ENCODE data around the gene PPP2R2B. TPM values are rescaled to one million over a fixed set of nuclear protein-coding genes. Genes with fewer than 3 reads are reported as not detected.

Gene PPP2R2B
- total RNA-seq, 1 experiment from 2014 or later = 20.3 TPM

- Mint-ChIP-seq H3K27ac (no peak overlapping the region), H3K27me3 (ENCODE audit: low read depth) (no peaks in the 10 kb centered on the region), H3K4me1 (no peaks in the 10 kb centered on the region), H3K4me3 (no peak overlapping the region), H3K9me3 (no peaks in the 10 kb centered on the region), H3K36me3 (no peaks in the 10 kb centered on the region)
- TF ChIP-seq FOXP1 (CRISPR knock-in tag; IDR thresholded peaks at IDR 0.05; ENCODE audit: borderline replicate concordance) = no peak
- TF ChIP-seq, protein P1, sequence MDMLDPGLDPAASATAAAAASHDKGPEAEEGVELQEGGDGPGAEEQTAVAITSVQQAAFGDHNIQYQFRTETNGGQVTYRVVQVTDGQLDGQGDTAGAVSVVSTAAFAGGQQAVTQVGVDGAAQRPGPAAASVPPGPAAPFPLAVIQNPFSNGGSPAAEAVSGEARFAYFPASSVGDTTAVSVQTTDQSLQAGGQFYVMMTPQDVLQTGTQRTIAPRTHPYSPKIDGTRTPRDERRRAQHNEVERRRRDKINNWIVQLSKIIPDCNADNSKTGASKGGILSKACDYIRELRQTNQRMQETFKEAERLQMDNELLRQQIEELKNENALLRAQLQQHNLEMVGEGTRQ (CRISPR knock-in tag; IDR thresholded peaks at IDR 0.05) = peak; percentile 71
- TF ChIP-seq, protein P2, sequence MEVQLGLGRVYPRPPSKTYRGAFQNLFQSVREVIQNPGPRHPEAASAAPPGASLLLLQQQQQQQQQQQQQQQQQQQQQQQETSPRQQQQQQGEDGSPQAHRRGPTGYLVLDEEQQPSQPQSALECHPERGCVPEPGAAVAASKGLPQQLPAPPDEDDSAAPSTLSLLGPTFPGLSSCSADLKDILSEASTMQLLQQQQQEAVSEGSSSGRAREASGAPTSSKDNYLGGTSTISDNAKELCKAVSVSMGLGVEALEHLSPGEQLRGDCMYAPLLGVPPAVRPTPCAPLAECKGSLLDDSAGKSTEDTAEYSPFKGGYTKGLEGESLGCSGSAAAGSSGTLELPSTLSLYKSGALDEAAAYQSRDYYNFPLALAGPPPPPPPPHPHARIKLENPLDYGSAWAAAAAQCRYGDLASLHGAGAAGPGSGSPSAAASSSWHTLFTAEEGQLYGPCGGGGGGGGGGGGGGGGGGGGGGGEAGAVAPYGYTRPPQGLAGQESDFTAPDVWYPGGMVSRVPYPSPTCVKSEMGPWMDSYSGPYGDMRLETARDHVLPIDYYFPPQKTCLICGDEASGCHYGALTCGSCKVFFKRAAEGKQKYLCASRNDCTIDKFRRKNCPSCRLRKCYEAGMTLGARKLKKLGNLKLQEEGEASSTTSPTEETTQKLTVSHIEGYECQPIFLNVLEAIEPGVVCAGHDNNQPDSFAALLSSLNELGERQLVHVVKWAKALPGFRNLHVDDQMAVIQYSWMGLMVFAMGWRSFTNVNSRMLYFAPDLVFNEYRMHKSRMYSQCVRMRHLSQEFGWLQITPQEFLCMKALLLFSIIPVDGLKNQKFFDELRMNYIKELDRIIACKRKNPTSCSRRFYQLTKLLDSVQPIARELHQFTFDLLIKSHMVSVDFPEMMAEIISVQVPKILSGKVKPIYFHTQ (CRISPR knock-in tag; IDR thresholded peaks at IDR 0.05) = no peak
- TF ChIP-seq, protein P3, sequence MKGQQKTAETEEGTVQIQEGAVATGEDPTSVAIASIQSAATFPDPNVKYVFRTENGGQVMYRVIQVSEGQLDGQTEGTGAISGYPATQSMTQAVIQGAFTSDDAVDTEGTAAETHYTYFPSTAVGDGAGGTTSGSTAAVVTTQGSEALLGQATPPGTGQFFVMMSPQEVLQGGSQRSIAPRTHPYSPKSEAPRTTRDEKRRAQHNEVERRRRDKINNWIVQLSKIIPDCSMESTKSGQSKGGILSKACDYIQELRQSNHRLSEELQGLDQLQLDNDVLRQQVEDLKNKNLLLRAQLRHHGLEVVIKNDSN (CRISPR knock-in tag; IDR thresholded peaks at IDR 0.05) = peak; percentile 68; the same call in 1 of the 2 replicates
- POLR2A ChIA-PET = no interaction called here
- CTCF ChIA-PET = interaction anchor here (1.2 kb wide), 1 partner anchor 318 kb away, joined by 5 read pairs; no protein-coding TSS in a partner anchor
- DNase-seq (ENCODE audit: low spot score) (no peak), ATAC-seq (peak; percentile 72)
Measured at GRCh38 chr5:146647656-146648199, 230.8 kb downstream of the PPP2R2B start.

- no peaks in the 10 kb centered on the region for H3K27me3 Mint-ChIP-seq (ENCODE audit: low read depth)
- no peak overlapping the region for H3K27ac Mint-ChIP-seq
- no peak overlapping the region for H3K4me3 Mint-ChIP-seq
- CTCF ChIA-PET = interaction anchor here (1.0 kb wide), 1 partner anchor 320 kb away, joined by 3 read pairs; no protein-coding TSS in a partner anchor
- TF ChIP-seq MAX (CRISPR knock-in tag; IDR thresholded peaks at IDR 0.05) (no peak), CBFB (CRISPR knock-in tag; IDR thresholded peaks at IDR 0.05; ENCODE audit: low read depth) (no peak), FOXJ3 (CRISPR knock-in tag; IDR thresholded peaks at IDR 0.05; ENCODE audit: borderline replicate concordance) (no peak), E2F5 (CRISPR knock-in tag; IDR thresholded peaks at IDR 0.05) (no peak), ZNF263 (CRISPR knock-in tag; IDR thresholded peaks at IDR 0.05; ENCODE audit: low read depth) (no peak), TEAD1 (CRISPR knock-in tag; IDR thresholded peaks at IDR 0.05) (no peak)
- POLR2A ChIA-PET = no interaction called here
- no peaks in the 10 kb centered on the region for H3K36me3 Mint-ChIP-seq
- peaks cover 6% of the 10 kb centered on the region for H3K4me1 Mint-ChIP-seq
- DNase-seq (ENCODE audit: low spot score) (no peak), ATAC-seq (peak; percentile 61; the same call in 1 of the 2 replicates)
- no peaks in the 10 kb centered on the region for H3K9me3 Mint-ChIP-seq
Measured at GRCh38 chr5:146646441-146646840, 232.1 kb downstream of the PPP2R2B start.

GRCh38 chr5:146645342-146645741 is 233.2 kb downstream of the PPP2R2B start:
- no peak for TF ChIP-seq HMGA2 (CRISPR knock-in tag; IDR thresholded peaks at IDR 0.05)
- TF ChIP-seq, protein P4, sequence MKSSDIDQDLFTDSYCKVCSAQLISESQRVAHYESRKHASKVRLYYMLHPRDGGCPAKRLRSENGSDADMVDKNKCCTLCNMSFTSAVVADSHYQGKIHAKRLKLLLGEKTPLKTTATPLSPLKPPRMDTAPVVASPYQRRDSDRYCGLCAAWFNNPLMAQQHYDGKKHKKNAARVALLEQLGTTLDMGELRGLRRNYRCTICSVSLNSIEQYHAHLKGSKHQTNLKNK (CRISPR knock-in tag; IDR thresholded peaks at IDR 0.05) = no peak
- Mint-ChIP-seq H3K27ac (no peak overlapping the region), H3K4me1 (peaks cover 12% of the 10 kb centered on the region), H3K27me3 (ENCODE audit: low read depth) (no peaks in the 10 kb centered on the region), H3K9me3 (no peaks in the 10 kb centered on the region), H3K36me3 (no peaks in the 10 kb centered on the region), H3K4me3 (no peak overlapping the region)
- DNase-seq (ENCODE audit: low spot score) (no peak), ATAC-seq (peak; percentile 53; the same call in 1 of the 2 replicates)
- ChIA-PET POLR2A (no interaction called here), CTCF (interaction anchor here (1.2 kb wide), 1 partner anchor 320 kb away, joined by 5 read pairs; no protein-coding TSS in a partner anchor)

DNA sequence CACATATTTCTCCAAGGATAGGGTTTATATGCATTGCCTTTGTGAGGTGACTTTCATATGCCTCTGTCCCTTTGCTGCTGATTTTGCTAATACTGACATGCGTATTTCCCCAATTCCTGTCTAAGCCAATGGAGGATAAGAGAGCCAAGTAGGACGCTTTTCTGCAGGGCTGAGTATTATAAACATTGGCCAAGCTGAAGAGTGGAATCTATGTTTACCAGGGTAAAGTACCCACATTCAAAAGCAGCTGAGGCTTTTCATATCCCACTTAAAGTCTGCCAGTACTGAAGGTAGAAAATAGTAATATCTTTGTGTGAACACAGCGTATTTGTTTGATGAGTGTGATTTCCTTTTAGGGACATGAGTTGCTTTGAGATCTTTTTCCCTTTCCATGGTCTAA is 233.7 kb downstream of the PPP2R2B start:
- ATAC-seq = no peak
- Mint-ChIP-seq H3K9me3 (no peaks in the 10 kb centered on the region), H3K4me1 (peaks cover 15% of the 10 kb centered on the region), H3K27me3 (ENCODE audit: low read depth) (no peaks in the 10 kb centered on the region), H3K27ac (no peak overlapping the region), H3K36me3 (no peaks in the 10 kb centered on the region), H3K4me3 (no peak overlapping the region)
- ChIA-PET CTCF (interaction anchor here (1.2 kb wide), 1 partner anchor 321 kb away, joined by 5 read pairs; no protein-coding TSS in a partner anchor), POLR2A (no interaction called here)
- no peak for DNase-seq (ENCODE audit: low spot score)
- TF ChIP-seq GABPB1 (CRISPR knock-in tag; IDR thresholded peaks at IDR 0.05) = no peak
- TF ChIP-seq ATF2 (CRISPR knock-in tag; IDR thresholded peaks at IDR 0.05; ENCODE audit: borderline replicate concordance, low read depth) = no peak
- no peak for TF ChIP-seq CREM (CRISPR knock-in tag; IDR thresholded peaks at IDR 0.05)
- no peak for TF ChIP-seq RORB (CRISPR knock-in tag; IDR thresholded peaks at IDR 0.05)
- TF ChIP-seq FOXK1 (CRISPR knock-in tag; IDR thresholded peaks at IDR 0.05) = no peak
- TF ChIP-seq, protein P5, sequence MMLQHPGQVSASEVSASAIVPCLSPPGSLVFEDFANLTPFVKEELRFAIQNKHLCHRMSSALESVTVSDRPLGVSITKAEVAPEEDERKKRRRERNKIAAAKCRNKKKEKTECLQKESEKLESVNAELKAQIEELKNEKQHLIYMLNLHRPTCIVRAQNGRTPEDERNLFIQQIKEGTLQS (CRISPR knock-in tag; conservative IDR thresholded peaks at IDR 0.05) = no peak
- TF ChIP-seq TP53 (CRISPR knock-in tag; IDR thresholded peaks at IDR 0.05) = no peak
